Coronary artery (tissue), 2 donors: ENCODE results near the gene HES4.

Experiments
- DNase-seq: peaks from one replicate; pipeline ENCODE4 v3.0.0-alpha.2; 2017; ENCODE audit warnings: low spot score
- H3K27ac ChIP-seq, 2 donors: fragments of 200-600 bp; sonication (generic); one replicate each; pipeline ENCODE4 v1.5.1; 2016 to 2019
- H3K4me3 ChIP-seq: fragments of 200-600 bp; sonication (generic); 2 replicates; pipeline ENCODE4 v1.5.1; 2016; ENCODE audit warnings: mild to moderate bottlenecking, moderate library complexity
- TF ChIP-seq, protein P1 (sequence below): fragments of 200-600 bp; sonication (generic); IDR thresholded peaks from one replicate; pipeline ENCODE4 v1.5.1; 2019; ENCODE audit warnings: antibody characterized with exemption

HES4 gene

DNA sequence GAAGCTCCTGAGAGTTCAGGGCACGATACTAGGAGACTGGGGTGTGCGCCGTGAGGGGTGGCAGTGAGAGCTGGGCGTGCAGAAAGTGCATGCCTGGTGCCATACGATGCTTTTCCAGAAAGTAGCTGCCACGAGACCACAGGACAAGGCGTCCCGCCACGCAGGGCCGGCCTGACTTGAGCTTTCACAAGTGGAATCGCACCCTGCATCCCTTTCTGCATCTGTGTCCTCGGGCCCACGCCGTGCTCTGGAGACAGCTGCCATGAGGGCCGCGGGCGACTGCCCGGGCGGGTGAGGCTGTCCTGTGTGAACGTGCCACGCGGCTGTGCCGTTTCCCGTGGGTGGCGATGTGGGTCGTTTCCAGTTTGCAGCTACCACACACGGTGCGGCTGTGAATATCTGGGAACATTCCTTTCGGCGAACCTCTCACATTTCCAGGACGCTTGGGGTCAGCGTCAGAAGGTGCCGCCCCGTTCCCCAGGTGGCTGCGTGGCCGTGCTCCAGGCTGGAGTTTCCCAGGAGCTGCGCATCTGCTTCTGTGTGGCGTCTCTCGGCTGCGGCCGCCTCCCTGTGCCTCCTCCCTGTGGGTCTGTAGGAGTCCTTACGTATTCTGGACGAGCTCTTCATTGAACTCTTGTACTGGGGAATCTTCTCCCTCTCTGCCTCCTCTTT, 17.0 kb downstream of the HES4 start:
- TF ChIP-seq, protein P1, sequence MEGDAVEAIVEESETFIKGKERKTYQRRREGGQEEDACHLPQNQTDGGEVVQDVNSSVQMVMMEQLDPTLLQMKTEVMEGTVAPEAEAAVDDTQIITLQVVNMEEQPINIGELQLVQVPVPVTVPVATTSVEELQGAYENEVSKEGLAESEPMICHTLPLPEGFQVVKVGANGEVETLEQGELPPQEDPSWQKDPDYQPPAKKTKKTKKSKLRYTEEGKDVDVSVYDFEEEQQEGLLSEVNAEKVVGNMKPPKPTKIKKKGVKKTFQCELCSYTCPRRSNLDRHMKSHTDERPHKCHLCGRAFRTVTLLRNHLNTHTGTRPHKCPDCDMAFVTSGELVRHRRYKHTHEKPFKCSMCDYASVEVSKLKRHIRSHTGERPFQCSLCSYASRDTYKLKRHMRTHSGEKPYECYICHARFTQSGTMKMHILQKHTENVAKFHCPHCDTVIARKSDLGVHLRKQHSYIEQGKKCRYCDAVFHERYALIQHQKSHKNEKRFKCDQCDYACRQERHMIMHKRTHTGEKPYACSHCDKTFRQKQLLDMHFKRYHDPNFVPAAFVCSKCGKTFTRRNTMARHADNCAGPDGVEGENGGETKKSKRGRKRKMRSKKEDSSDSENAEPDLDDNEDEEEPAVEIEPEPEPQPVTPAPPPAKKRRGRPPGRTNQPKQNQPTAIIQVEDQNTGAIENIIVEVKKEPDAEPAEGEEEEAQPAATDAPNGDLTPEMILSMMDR: no peak
- H3K4me3 ChIP-seq: no peak overlapping the region
- H3K27ac ChIP-seq: no peak overlapping the region
- no peak for DNase-seq

- Histone ChIP-seq H3K27ac (peak within 1 kb of the TSS in 1 of 2 donors; percentile 3), H3K4me3 (no peak within 1 kb of the TSS)
- no peak for DNase-seq
- TF ChIP-seq, protein P1: no peak
Measured at GRCh38 chr1:981955-982558, 17.8 kb downstream of the HES4 start, which contains the start of gene PERM1. PERM1 (minus strand) TSS chr1:982093; CDS start chr1:981029, 1,064 bp downstream.

DNA sequence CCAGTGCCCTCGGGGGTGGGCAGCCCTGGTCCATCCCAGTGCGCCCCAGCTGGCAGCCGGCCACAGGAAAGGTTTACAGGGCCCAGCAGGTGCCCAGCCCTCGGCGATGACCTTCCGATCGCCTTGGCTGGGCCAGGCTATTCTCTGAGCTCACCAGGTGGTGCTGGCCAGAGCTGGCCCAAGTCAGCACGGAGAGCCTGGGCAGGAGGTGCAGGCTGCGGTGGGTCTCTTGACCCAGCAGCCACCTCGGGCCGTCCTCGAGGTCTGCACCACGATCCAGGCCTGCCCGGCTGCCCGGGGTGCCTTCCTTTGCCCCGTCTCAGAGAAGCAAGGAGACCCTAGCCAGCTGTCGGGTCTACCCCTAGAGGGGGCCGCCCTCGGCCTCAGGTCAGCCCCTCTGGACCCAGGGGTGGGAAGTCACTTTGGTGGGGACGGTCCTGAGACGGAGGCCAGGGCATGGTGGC, 18.4 kb downstream of the HES4 start:
- no peak for DNase-seq
- no peak overlapping the region for H3K4me3 ChIP-seq
- TF ChIP-seq, protein P1: no peak
- H3K27ac ChIP-seq: no peak overlapping the region

- H3K27ac ChIP-seq: no peak overlapping the region
- TF ChIP-seq, protein P1: no peak
- no peak for DNase-seq
- H3K4me3 ChIP-seq: no peak overlapping the region
Measured at GRCh38 chr1:980602-981395, 19.1 kb downstream of the HES4 start.

DNA sequence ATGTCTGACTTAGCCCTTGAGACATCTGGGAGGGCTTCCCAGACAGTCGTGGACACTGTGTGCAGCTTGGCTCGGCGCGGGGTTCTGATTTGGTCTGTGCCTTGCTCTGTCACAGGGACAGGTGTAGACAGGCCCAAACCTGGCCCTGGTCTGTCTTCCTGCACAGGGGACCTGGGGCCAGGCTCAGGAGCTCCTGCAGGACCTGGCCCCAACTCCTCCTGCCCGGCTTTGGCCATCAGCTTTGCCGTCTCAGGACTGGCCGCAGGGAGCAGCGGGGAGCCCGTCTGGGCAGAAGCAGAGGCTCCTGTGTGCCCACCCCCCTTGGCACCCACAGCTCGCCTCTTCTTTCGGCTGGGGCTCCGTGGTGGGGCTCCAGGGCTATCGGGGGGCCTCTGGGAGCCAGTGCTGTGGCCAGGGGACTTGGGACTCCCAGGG, 19.7 kb downstream of the HES4 start:
- TF ChIP-seq, protein P1: no peak
- no peak overlapping the region for H3K27ac ChIP-seq
- DNase-seq: no peak
- H3K4me3 ChIP-seq: no peak overlapping the region

DNA sequence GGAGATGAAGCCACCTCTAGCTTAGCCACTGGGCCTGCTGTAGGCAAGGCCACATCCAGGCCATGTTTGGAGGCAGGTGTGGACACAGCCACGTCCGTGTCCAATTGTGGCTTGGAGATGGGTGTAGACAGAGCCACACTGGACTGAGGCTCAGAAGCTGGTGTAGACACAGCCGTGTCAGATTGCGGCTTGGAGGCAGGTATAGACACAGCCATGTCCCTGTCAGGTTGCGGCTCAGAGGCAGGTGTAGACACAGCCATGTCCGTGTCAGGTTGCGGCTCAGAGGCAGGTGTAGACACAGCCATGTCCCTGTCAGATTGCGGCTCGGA, 20.2 kb downstream of the HES4 start:
- no peak overlapping the region for H3K4me3 ChIP-seq
- TF ChIP-seq, protein P1: no peak
- DNase-seq: no peak
- H3K27ac ChIP-seq: no peak overlapping the region
